ENCODE data around the gene MAGEA9B.
"Not testable (repeated sequence)": the region's sequence is repeated elsewhere in the genome, so short reads cannot be mapped to it uniquely, and the experiment has no call there.

The MAGEA9B gene

GRCh38 chrX:149611623-149612175 lies 24.4 kb upstream of the MAGEA9B start:
- H3K4me2 ChIP-seq (ENCODE audit: low read depth, low read length), result no peak overlapping the region

GRCh38 chrX:149610511-149610910 lies 23.3 kb upstream of the MAGEA9B start:
- peaks cover 3% of the 10 kb centered on the region; the same call in 1 of the 2 replicates for H3K79me2 ChIP-seq (ENCODE audit: low read length)
- no peak for TF ChIP-seq EZH2 (optimal IDR thresholded peaks at IDR 0.05; ENCODE audit: low read depth, low read length)
- no peak for TF ChIP-seq CTCF (IDR thresholded peaks at IDR 0.05; ENCODE audit: low read length)
- no peak for TF ChIP-seq EZH2phosphoT487 (IDR thresholded peaks at IDR 0.05; ENCODE audit: low read length)
- no peak overlapping the region for H3K9ac ChIP-seq (ENCODE audit: low read length)
- no peaks in the 10 kb centered on the region for H3K9me3 ChIP-seq (replicated peaks; ENCODE audit: insufficient read depth, low read length)
- no peaks in the 10 kb centered on the region for H3K9me2 ChIP-seq (replicated peaks; ENCODE audit: insufficient read depth, low read length)
- no peaks in the 10 kb centered on the region for H3K4me1 ChIP-seq (ENCODE audit: low read length)
- H3K27me3 ChIP-seq (replicated peaks; ENCODE audit: insufficient read depth, low read length), result no peaks in the 10 kb centered on the region
- no peaks in the 10 kb centered on the region for H3K36me3 ChIP-seq (replicated peaks; ENCODE audit: insufficient read depth, low read length)
- DNase-seq, result no peak
- no peaks in the 10 kb centered on the region for H3F3A ChIP-seq (ENCODE audit: insufficient read depth, low read length)
- H4K20me1 ChIP-seq (ENCODE audit: insufficient read depth, low read length), result no peaks in the 10 kb centered on the region
- no peak overlapping the region for H3K27ac ChIP-seq (ENCODE audit: low read length)
- H3K4me3 ChIP-seq (ENCODE audit: low read length), result no peak overlapping the region
- no peak overlapping the region for H2AFZ ChIP-seq (ENCODE audit: low read length)
- H3K4me2 ChIP-seq (ENCODE audit: low read depth, low read length), result no peak overlapping the region

More at GRCh38 chrX:149611623-149612175, 24.4 kb upstream of the MAGEA9B start:
- TF ChIP-seq EZH2 (optimal IDR thresholded peaks at IDR 0.05; ENCODE audit: low read depth, low read length) (no peak), EZH2phosphoT487 (IDR thresholded peaks at IDR 0.05; ENCODE audit: low read length) (no peak), CTCF (IDR thresholded peaks at IDR 0.05; ENCODE audit: low read length) (no peak)
- Histone ChIP-seq H3K27ac (ENCODE audit: low read length) (no peak overlapping the region), H3K4me3 (ENCODE audit: low read length) (no peak overlapping the region), H3K9me2 (replicated peaks; ENCODE audit: insufficient read depth, low read length) (no peaks in the 10 kb centered on the region), H3K9me3 (replicated peaks; ENCODE audit: insufficient read depth, low read length) (no peaks in the 10 kb centered on the region), H3K4me1 (ENCODE audit: low read length) (no peaks in the 10 kb centered on the region), H3F3A (ENCODE audit: insufficient read depth, low read length) (no peaks in the 10 kb centered on the region), H2AFZ (ENCODE audit: low read length) (no peak overlapping the region), H3K36me3 (replicated peaks; ENCODE audit: insufficient read depth, low read length) (no peaks in the 10 kb centered on the region), H4K20me1 (ENCODE audit: insufficient read depth, low read length) (no peaks in the 10 kb centered on the region), H3K27me3 (replicated peaks; ENCODE audit: insufficient read depth, low read length) (no peaks in the 10 kb centered on the region), H3K9ac (ENCODE audit: low read length) (no peak overlapping the region), H3K79me2 (ENCODE audit: low read length) (peaks cover 8% of the 10 kb centered on the region)
- DNase-seq, result no peak

DNA sequence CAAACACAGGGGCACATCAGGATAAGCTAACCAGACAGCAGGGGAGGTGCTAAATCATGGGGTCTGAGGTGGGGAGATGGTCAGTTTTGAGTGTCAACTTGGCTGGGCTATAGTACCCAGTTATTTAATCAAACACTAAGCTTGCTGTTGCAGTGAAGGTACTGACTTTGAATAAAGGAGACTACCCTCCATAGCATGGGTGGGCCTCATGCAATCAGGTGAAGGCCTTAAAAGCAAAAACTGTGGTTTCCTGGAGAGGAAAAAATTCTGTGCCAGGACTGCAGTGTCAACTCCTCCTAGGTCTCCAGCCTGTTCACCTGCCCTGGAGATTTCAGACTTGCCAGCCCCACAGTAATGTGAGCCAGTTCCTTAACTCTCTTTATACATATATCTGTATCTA lies 20.4 kb upstream of the MAGEA9B start:
- no peak overlapping the region for H3K9ac ChIP-seq (ENCODE audit: low read length)
- H3K27me3 ChIP-seq (replicated peaks; ENCODE audit: insufficient read depth, low read length), result no peaks in the 10 kb centered on the region
- no peaks in the 10 kb centered on the region for H3F3A ChIP-seq (ENCODE audit: insufficient read depth, low read length)
- H2AFZ ChIP-seq (ENCODE audit: low read length), result no peak overlapping the region
- no peaks in the 10 kb centered on the region for H4K20me1 ChIP-seq (ENCODE audit: insufficient read depth, low read length)
- DNase-seq, result no peak
- H3K9me2 ChIP-seq (replicated peaks; ENCODE audit: insufficient read depth, low read length), result no peaks in the 10 kb centered on the region
- H3K36me3 ChIP-seq (replicated peaks; ENCODE audit: insufficient read depth, low read length), result no peaks in the 10 kb centered on the region
- no peaks in the 10 kb centered on the region for H3K4me1 ChIP-seq (ENCODE audit: low read length)
- no peak for TF ChIP-seq EZH2 (optimal IDR thresholded peaks at IDR 0.05; ENCODE audit: low read depth, low read length)
- no peak for TF ChIP-seq CTCF (IDR thresholded peaks at IDR 0.05; ENCODE audit: low read length)
- no peak for TF ChIP-seq EZH2phosphoT487 (IDR thresholded peaks at IDR 0.05; ENCODE audit: low read length)
- no peaks in the 10 kb centered on the region for H3K79me2 ChIP-seq (ENCODE audit: low read length)
- no peaks in the 10 kb centered on the region for H3K9me3 ChIP-seq (replicated peaks; ENCODE audit: insufficient read depth, low read length)
- no peak overlapping the region for H3K4me2 ChIP-seq (ENCODE audit: low read depth, low read length)
- H3K27ac ChIP-seq (ENCODE audit: low read length), result no peak overlapping the region
- H3K4me3 ChIP-seq (ENCODE audit: low read length), result no peak overlapping the region

DNA sequence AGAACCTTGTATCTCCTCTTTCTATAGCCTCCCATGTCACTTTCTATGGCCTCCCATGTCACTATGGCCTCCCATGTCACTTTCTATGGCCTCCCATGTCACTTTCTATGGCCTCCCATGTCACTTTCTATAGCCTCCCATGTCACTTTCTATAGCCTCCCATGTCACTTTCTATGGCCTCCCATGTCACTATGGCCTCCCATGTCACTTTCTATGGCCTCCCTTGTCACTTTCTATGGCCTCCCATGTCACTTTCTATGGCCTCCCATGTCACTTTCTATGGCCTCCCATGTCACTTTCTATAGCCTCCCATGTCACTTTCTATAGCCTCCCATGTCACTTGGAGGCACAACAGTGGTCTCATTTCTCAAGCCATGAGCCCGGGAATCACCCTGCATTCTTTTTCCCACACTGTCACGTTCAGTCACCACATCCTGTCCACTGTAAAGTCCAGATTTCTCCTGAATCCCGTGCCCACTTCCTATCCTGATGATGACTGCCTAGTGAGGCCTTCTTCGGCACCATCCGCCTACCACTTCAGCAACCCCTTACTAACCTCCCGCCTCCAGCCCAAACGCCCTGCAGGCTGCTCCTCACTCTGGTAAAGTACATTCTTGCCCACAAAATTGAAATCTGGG lies 18.1 kb upstream of the MAGEA9B start:
- H3K36me3 ChIP-seq (replicated peaks; ENCODE audit: insufficient read depth, low read length); H3K27me3 ChIP-seq (replicated peaks; ENCODE audit: insufficient read depth, low read length); H3F3A ChIP-seq (ENCODE audit: insufficient read depth, low read length); H3K4me1 ChIP-seq (ENCODE audit: low read length); H4K20me1 ChIP-seq (ENCODE audit: insufficient read depth, low read length); H3K9me2 ChIP-seq (replicated peaks; ENCODE audit: insufficient read depth, low read length); H2AFZ ChIP-seq (ENCODE audit: low read length); H3K9me3 ChIP-seq (replicated peaks; ENCODE audit: insufficient read depth, low read length); H3K27ac ChIP-seq (ENCODE audit: low read length); H3K79me2 ChIP-seq (ENCODE audit: low read length); H3K4me2 ChIP-seq (ENCODE audit: low read depth, low read length); H3K9ac ChIP-seq (ENCODE audit: low read length); H3K4me3 ChIP-seq (ENCODE audit: low read length); DNase-seq: not testable (repeated sequence)

GRCh38 chrX:149598603-149599002 lies 11.3 kb upstream of the MAGEA9B start:
- not testable (repeated sequence) for H3K27me3 ChIP-seq (replicated peaks; ENCODE audit: insufficient read depth, low read length); DNase-seq; H3F3A ChIP-seq (ENCODE audit: insufficient read depth, low read length); H3K4me2 ChIP-seq (ENCODE audit: low read depth, low read length); H3K9me2 ChIP-seq (replicated peaks; ENCODE audit: insufficient read depth, low read length); H4K20me1 ChIP-seq (ENCODE audit: insufficient read depth, low read length); H3K4me1 ChIP-seq (ENCODE audit: low read length); H3K9ac ChIP-seq (ENCODE audit: low read length); H3K79me2 ChIP-seq (ENCODE audit: low read length); H3K36me3 ChIP-seq (replicated peaks; ENCODE audit: insufficient read depth, low read length); H3K4me3 ChIP-seq (ENCODE audit: low read length); H2AFZ ChIP-seq (ENCODE audit: low read length); H3K9me3 ChIP-seq (replicated peaks; ENCODE audit: insufficient read depth, low read length); H3K27ac ChIP-seq (ENCODE audit: low read length)

All from MM.1S (cell line).